ENCODE measurements around the gene RETREG1.

GRCh38 chr5:16427587-16427986, 189.2 kb downstream of the RETREG1 start:
- TF ChIP-seq CTCF (conservative IDR thresholded peaks at IDR 0.05; ENCODE audit: low read length) (no peak), EZH2phosphoT487 (IDR thresholded peaks at IDR 0.05; ENCODE audit: borderline replicate concordance) (no peak)
